GM12873 (cell line): ENCODE results near the gene GCDH.

Experiments
- CTCF ChIP-seq: IDR thresholded peaks from 2 replicates; pipeline ENCODE4 v1.5.1; 2012; ENCODE audit warnings: low read depth, mild to moderate bottlenecking, moderate library complexity, low read length, control low read depth; ENCODE audit not compliant: insufficient read depth; ENCODE audit errors: missing control alignments

GCDH gene

GRCh38 chr19:12885749-12886650 lies 5.0 kb upstream of the GCDH start:
- TF ChIP-seq CTCF = no peak

- TF ChIP-seq CTCF = no peak
Observed at GRCh38 chr19:12886651-12886968, 4.3 kb upstream of the GCDH start.

- TF ChIP-seq CTCF = no peak
Observed at GRCh38 chr19:12886969-12887747, 3.8 kb upstream of the GCDH start, which contains the start of gene KLF1. KLF1 (minus strand) TSS chr19:12887201; CDS start chr19:12887140, 61 bp downstream.

- no peak for TF ChIP-seq CTCF
Observed at GRCh38 chr19:12888006-12888603, 2.9 kb upstream of the GCDH start.

- no peak for TF ChIP-seq CTCF
Observed at GRCh38 chr19:12891553-12892021, 627 bp downstream of the GCDH start.

GRCh38 chr19:12893582-12893981 lies 2.6 kb downstream of the GCDH start:
- TF ChIP-seq CTCF = no peak

- TF ChIP-seq CTCF = no peak
Observed at GRCh38 chr19:12896460-12896859, 5.5 kb downstream of the GCDH start.
